Ovary (tissue), 3 donors: ENCODE results near the gene FEZF2.

Source experiments
- EP300 ChIP-seq: sonication (generic); formaldehyde crosslinking; IDR thresholded peaks from one replicate; pipeline ENCODE4 v1.6.1; 2017; ENCODE audit warnings: antibody characterized with exemption
- POLR2A ChIP-seq: fragments of 450-650 bp; IDR thresholded peaks from one replicate; pipeline ENCODE4 v1.6.1; 2017; ENCODE audit warnings: antibody characterized with exemption, mild to moderate bottlenecking, moderate library complexity
- TF ChIP-seq, protein P1 (sequence below), 3 donors: fragments of 450-650 bp in 2 of 3; fragments of 200-600 bp in 1 of 3; IDR thresholded peaks; one replicate each; pipeline versions ENCODE4 v1.5.1 to v1.8.0; 2016 to 2022; ENCODE audit warnings: antibody characterized with exemption in 3 of 3, mild to moderate bottlenecking in 1 of 3
- donor health status: DM: no; HTN: no; CAD: no.

DNA sequence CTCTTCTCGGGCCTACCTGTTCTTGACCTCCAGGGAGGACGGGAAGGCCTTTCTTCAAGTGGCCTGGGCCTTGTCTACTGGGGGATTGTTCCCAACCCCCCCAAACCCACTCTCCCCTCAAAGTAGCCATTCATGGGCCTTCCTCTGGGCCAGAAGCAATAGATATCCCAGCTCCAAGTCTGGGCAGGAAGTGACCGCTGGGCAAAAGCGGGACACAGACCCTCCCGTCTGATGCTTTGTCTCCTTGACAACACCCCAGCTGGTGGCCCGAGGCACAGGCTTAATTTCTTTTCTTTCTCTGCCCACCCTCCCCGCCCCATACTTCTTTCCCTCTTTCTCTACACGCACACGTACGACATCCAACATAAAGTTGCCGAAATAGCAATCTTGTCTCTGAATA lies 41.4 kb upstream of the FEZF2 start:
- no peak for TF ChIP-seq POLR2A
- TF ChIP-seq, protein P1, sequence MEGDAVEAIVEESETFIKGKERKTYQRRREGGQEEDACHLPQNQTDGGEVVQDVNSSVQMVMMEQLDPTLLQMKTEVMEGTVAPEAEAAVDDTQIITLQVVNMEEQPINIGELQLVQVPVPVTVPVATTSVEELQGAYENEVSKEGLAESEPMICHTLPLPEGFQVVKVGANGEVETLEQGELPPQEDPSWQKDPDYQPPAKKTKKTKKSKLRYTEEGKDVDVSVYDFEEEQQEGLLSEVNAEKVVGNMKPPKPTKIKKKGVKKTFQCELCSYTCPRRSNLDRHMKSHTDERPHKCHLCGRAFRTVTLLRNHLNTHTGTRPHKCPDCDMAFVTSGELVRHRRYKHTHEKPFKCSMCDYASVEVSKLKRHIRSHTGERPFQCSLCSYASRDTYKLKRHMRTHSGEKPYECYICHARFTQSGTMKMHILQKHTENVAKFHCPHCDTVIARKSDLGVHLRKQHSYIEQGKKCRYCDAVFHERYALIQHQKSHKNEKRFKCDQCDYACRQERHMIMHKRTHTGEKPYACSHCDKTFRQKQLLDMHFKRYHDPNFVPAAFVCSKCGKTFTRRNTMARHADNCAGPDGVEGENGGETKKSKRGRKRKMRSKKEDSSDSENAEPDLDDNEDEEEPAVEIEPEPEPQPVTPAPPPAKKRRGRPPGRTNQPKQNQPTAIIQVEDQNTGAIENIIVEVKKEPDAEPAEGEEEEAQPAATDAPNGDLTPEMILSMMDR (IDR thresholded peaks at IDR 0.05) = no peak
- no peak for TF ChIP-seq EP300
